ENCODE results near the gene BEND3. TPM values are rescaled to one million over a fixed set of nuclear protein-coding genes. Genes with fewer than 3 reads are reported as not detected.
"Not testable (repeated sequence)": the region's sequence is repeated elsewhere in the genome, so short reads cannot be mapped to it uniquely, and the experiment has no call there.

The BEND3 gene
- total and polyA plus RNA-seq, 4 donors, result 2.3 to 4.3 (median 3.4) TPM

DNA sequence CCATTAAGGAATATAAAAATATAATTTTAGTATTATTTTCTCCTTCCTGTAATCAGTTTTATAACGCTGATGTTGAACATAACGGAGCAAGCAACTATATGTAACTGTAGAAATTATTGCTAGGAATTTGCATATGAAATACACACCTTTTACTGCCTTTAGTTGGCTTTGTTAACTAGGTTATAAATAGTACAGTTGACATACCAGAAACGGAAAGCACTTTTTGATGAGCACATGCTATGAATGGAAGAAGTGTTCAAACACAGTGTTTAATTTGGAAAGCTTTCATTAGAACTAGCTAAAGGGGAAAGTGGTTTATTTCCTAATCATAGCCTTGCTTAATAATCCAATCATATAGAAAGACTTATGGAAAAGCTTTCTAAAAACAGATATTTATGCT lies 25.3 kb upstream of the BEND3 start:
- H3K27ac ChIP-seq (ENCODE audit: low read depth, low read length), result no peak overlapping the region
- no peaks in the 10 kb centered on the region for H3K4me1 ChIP-seq (ENCODE audit: control insufficient read depth, insufficient read depth, low read length)
- no peak for DNase-seq (ENCODE audit: low read depth in 4 of 6, low spot score in 6 of 6)
- H3K9me3 ChIP-seq (ENCODE audit: control insufficient read depth, insufficient read depth, low read length), result no peaks in the 10 kb centered on the region
- H3K4me3 ChIP-seq (ENCODE audit: low read depth, low read length), result no peak overlapping the region
- no CpG with 5 or more reads among the region's 3 CpGs for WGBS (ENCODE audit: insufficient coverage)
- no peaks in the 10 kb centered on the region for H3K27me3 ChIP-seq (ENCODE audit: control insufficient read depth, insufficient read depth, low read length)
- no peaks in the 10 kb centered on the region for H3K36me3 ChIP-seq (ENCODE audit: control insufficient read depth, insufficient read depth, low read length)

- not testable (repeated sequence) for H3K9me3 ChIP-seq (ENCODE audit: control insufficient read depth, insufficient read depth, low read length); DNase-seq (ENCODE audit: low read depth in 4 of 6, low spot score in 6 of 6); H3K27me3 ChIP-seq (ENCODE audit: control insufficient read depth, insufficient read depth, low read length); H3K27ac ChIP-seq (ENCODE audit: low read depth, low read length); H3K4me3 ChIP-seq (ENCODE audit: low read depth, low read length); H3K36me3 ChIP-seq (ENCODE audit: control insufficient read depth, insufficient read depth, low read length); H3K4me1 ChIP-seq (ENCODE audit: control insufficient read depth, insufficient read depth, low read length)
- WGBS (ENCODE audit: insufficient coverage), result 70% methylated on average over 1 of the region's 3 CpGs
These were observed 21.0 kb upstream of the BEND3 start for GRCh38 chr6:107136324-107136723.

- not testable (repeated sequence) for H3K9me3 ChIP-seq (ENCODE audit: control insufficient read depth, insufficient read depth, low read length); H3K27me3 ChIP-seq (ENCODE audit: control insufficient read depth, insufficient read depth, low read length); H3K36me3 ChIP-seq (ENCODE audit: control insufficient read depth, insufficient read depth, low read length); DNase-seq (ENCODE audit: low read depth in 4 of 6, low spot score in 6 of 6); H3K4me1 ChIP-seq (ENCODE audit: control insufficient read depth, insufficient read depth, low read length); H3K4me3 ChIP-seq (ENCODE audit: low read depth, low read length); H3K27ac ChIP-seq (ENCODE audit: low read depth, low read length)
- WGBS (ENCODE audit: insufficient coverage), result 96% methylated on average over 7 of the region's 14 CpGs
These were observed 19.8 kb upstream of the BEND3 start for GRCh38 chr6:107135048-107135680.

DNA sequence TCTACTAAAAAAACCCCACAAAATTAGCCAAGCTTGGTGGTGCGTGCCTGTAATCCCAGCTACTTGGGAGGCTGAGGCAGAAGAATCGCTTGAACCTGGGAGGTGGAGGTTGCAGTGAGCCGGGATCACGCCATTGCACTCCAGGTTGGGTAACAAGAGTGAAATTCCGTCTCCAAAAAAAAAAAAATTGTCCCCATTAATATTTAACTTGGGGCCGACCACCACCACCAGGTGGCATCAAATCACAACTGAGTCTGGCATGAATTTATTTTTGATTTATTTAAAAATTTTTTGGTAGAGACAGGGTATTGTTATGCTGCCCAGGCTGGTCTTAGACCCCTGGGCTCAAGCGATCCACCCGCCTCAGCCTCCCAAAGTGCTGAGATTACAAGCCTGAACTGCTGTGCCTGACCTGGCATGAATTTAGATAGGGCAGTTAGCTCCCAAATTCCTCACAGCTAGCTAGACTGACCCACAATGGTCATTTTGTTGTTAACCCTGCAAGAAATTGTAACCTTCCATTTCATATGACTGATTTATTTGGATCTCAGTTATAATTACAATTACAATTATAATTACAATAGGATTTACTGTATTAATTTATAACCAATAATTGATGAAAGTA lies 17.1 kb upstream of the BEND3 start:
- Histone ChIP-seq H3K36me3 (ENCODE audit: control insufficient read depth, insufficient read depth, low read length) (no peaks in the 10 kb centered on the region), H3K9me3 (ENCODE audit: control insufficient read depth, insufficient read depth, low read length) (no peaks in the 10 kb centered on the region), H3K4me1 (ENCODE audit: control insufficient read depth, insufficient read depth, low read length) (peaks cover 5% of the 10 kb centered on the region), H3K27ac (ENCODE audit: low read depth, low read length) (no peak overlapping the region), H3K4me3 (ENCODE audit: low read depth, low read length) (no peak overlapping the region), H3K27me3 (ENCODE audit: control insufficient read depth, insufficient read depth, low read length) (no peaks in the 10 kb centered on the region)
- peak in 2 of 6 donors; percentile 66 to 80 for DNase-seq (ENCODE audit: low read depth in 4 of 6, low spot score in 6 of 6)
- WGBS (ENCODE audit: insufficient coverage), result 83% methylated on average over 2 of the region's 8 CpGs

GRCh38 chr6:107129370-107129925 lies 14.1 kb upstream of the BEND3 start:
- no peak overlapping the region for H3K27ac ChIP-seq (ENCODE audit: low read depth, low read length)
- peak in 2 of 6 donors; percentile 15 to 28 for DNase-seq (ENCODE audit: low read depth in 4 of 6, low spot score in 6 of 6)

DNA sequence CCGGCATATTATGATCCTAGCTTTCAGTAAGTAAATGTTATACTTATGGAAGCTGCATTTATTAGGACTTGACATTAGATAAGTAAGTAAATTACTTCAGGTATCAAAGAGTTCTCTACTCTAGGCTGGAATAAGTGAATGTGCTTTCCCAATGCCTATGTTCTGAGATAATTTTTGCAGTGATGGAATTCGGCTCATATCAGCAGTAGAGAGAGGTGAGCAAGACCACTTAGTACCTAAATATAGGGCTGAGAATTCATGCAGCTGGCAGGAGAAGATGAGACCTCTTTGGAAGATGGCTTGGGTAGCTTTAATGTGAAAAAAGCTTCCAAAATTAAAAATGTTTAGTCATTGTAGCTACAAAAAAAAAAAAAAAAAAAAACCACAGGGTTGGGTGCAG lies 13.3 kb upstream of the BEND3 start:
- Histone ChIP-seq H3K27me3 (ENCODE audit: control insufficient read depth, insufficient read depth, low read length) (no peaks in the 10 kb centered on the region), H3K4me1 (ENCODE audit: control insufficient read depth, insufficient read depth, low read length) (peaks cover 5% of the 10 kb centered on the region), H3K27ac (ENCODE audit: low read depth, low read length) (no peak overlapping the region), H3K36me3 (ENCODE audit: control insufficient read depth, insufficient read depth, low read length) (no peaks in the 10 kb centered on the region), H3K9me3 (ENCODE audit: control insufficient read depth, insufficient read depth, low read length) (no peaks in the 10 kb centered on the region), H3K4me3 (ENCODE audit: low read depth, low read length) (no peak overlapping the region)
- DNase-seq (ENCODE audit: low read depth in 4 of 6, low spot score in 6 of 6), result no peak
- WGBS (ENCODE audit: insufficient coverage), result 60% methylated on average over 1 of the region's 2 CpGs

More at GRCh38 chr6:107129370-107129925, 14.1 kb upstream of the BEND3 start:
- Histone ChIP-seq H3K4me3 (ENCODE audit: low read depth, low read length) (no peak overlapping the region), H3K36me3 (ENCODE audit: control insufficient read depth, insufficient read depth, low read length) (no peaks in the 10 kb centered on the region), H3K9me3 (ENCODE audit: control insufficient read depth, insufficient read depth, low read length) (no peaks in the 10 kb centered on the region), H3K4me1 (ENCODE audit: control insufficient read depth, insufficient read depth, low read length) (peaks cover 5% of the 10 kb centered on the region), H3K27me3 (ENCODE audit: control insufficient read depth, insufficient read depth, low read length) (no peaks in the 10 kb centered on the region)
- 88% methylated on average over 8 of the region's 9 CpGs for WGBS (ENCODE audit: insufficient coverage)

DNA sequence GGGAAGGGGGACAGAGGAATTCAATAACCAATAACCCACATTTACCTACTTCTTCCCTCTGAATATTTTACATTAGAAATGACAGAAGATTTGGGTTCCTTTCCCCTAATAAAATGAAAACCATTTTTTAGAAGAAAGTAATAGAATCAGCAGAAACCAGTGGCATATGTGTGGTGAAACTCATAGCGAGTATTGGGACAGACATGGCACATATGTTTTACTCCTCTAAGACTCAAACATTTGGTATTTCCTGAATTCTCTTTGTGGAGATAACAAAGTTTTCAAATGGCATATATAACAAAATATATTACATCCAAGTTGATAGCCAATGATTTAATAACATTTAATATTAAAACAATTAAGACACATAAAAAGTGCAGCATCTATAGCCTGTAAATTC lies 12.9 kb upstream of the BEND3 start:
- no peak for DNase-seq (ENCODE audit: low read depth in 4 of 6, low spot score in 6 of 6)
- Histone ChIP-seq H3K9me3 (ENCODE audit: control insufficient read depth, insufficient read depth, low read length) (no peaks in the 10 kb centered on the region), H3K27ac (ENCODE audit: low read depth, low read length) (no peak overlapping the region), H3K4me3 (ENCODE audit: low read depth, low read length) (no peak overlapping the region), H3K36me3 (ENCODE audit: control insufficient read depth, insufficient read depth, low read length) (no peaks in the 10 kb centered on the region), H3K4me1 (ENCODE audit: control insufficient read depth, insufficient read depth, low read length) (peaks cover 5% of the 10 kb centered on the region), H3K27me3 (ENCODE audit: control insufficient read depth, insufficient read depth, low read length) (no peaks in the 10 kb centered on the region)
- no CpG with 5 or more reads among the region's 1 CpG for WGBS (ENCODE audit: insufficient coverage)

DNA sequence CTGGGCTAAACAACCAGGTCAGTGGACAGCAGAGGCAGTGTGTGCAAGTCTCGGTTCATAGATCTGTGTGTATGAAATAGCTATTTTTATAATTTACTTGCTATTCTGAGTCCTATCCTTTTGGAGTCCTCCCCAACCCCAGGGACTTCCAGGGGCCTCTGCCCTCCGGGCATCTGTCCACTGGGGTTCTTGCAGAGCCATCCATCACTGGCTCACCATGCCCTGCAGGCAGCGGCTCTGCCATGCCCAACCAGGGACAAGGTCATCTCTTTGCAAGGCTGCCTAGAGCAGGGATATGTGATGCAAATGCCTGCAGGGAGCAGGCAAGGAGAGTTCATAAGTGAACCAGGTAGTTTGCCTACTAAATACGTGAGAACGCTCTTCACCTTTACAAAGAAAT lies 10.5 kb upstream of the BEND3 start:
- Histone ChIP-seq H3K36me3 (ENCODE audit: control insufficient read depth, insufficient read depth, low read length) (no peaks in the 10 kb centered on the region), H3K4me3 (ENCODE audit: low read depth, low read length) (no peak overlapping the region), H3K27me3 (ENCODE audit: control insufficient read depth, insufficient read depth, low read length) (no peaks in the 10 kb centered on the region), H3K27ac (ENCODE audit: low read depth, low read length) (no peak overlapping the region), H3K4me1 (ENCODE audit: control insufficient read depth, insufficient read depth, low read length) (peaks cover 5% of the 10 kb centered on the region), H3K9me3 (ENCODE audit: control insufficient read depth, insufficient read depth, low read length) (no peaks in the 10 kb centered on the region)
- 86% methylated on average over 2 of the region's 5 CpGs for WGBS (ENCODE audit: insufficient coverage)
- DNase-seq (ENCODE audit: low read depth in 4 of 6, low spot score in 6 of 6), result no peak

DNA sequence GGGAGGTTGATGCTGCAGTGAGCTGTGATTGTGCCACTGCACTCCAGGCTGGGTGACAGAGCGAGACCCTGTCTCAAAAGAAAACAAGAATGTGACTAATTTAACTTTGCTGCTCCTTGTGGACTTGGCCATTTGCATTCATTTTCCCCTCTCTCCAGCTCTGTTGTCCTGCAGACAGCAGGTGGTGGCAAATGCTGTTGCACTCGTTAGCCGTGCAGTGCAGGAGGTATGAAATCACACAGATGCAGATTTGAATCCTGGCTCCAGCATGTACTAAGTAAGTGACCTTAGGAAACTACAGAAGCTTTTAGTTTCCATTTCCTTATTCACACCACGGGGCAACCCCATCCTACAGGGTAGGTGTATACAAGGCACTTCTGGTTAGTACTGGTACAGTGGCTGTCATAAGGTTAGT lies 9.6 kb upstream of the BEND3 start:
- peak in 1 of 6 donors; percentile 42 for DNase-seq (ENCODE audit: low read depth in 4 of 6, low spot score in 6 of 6)
- H3K4me1 ChIP-seq (ENCODE audit: control insufficient read depth, insufficient read depth, low read length), result peaks cover 5% of the 10 kb centered on the region
- no peak overlapping the region for H3K27ac ChIP-seq (ENCODE audit: low read depth, low read length)
- no peak overlapping the region for H3K4me3 ChIP-seq (ENCODE audit: low read depth, low read length)
- no peaks in the 10 kb centered on the region for H3K27me3 ChIP-seq (ENCODE audit: control insufficient read depth, insufficient read depth, low read length)
- no peaks in the 10 kb centered on the region for H3K9me3 ChIP-seq (ENCODE audit: control insufficient read depth, insufficient read depth, low read length)
- H3K36me3 ChIP-seq (ENCODE audit: control insufficient read depth, insufficient read depth, low read length), result no peaks in the 10 kb centered on the region
- WGBS (ENCODE audit: insufficient coverage), result 20% methylated on average over 1 of the region's 4 CpGs

DNA sequence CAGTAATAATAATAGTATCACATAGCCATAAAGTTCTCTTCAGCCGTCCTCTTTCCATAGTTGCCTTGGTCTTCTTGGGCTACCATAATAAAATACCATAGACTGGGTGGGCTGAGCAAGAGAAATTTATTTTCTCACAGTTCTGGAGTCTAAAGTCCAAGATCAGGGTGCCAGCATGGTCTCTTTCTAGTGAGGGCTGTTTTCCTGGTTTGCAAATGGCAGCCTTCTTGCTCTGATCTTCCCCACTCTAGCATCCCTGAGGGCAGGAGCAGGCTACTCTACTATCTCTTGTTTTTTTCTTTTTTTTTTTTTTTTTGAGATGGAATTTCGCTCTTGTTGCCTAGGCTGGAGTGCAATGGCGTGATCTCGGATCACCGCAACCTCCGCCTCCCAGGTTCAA lies 8.2 kb upstream of the BEND3 start:
- Histone ChIP-seq H3K4me3 (ENCODE audit: low read depth, low read length) (no peak overlapping the region), H3K36me3 (ENCODE audit: control insufficient read depth, insufficient read depth, low read length) (no peaks in the 10 kb centered on the region), H3K27ac (ENCODE audit: low read depth, low read length) (no peak overlapping the region), H3K9me3 (ENCODE audit: control insufficient read depth, insufficient read depth, low read length) (no peaks in the 10 kb centered on the region), H3K27me3 (ENCODE audit: control insufficient read depth, insufficient read depth, low read length) (no peaks in the 10 kb centered on the region), H3K4me1 (ENCODE audit: control insufficient read depth, insufficient read depth, low read length) (no peaks in the 10 kb centered on the region)
- no peak for DNase-seq (ENCODE audit: low read depth in 4 of 6, low spot score in 6 of 6)
- no CpG with 5 or more reads among the region's 6 CpGs for WGBS (ENCODE audit: insufficient coverage)
